Measurements from ENCODE around the gene KRT9. TPM values are rescaled to one million over a fixed set of nuclear protein-coding genes. Genes with fewer than 3 reads are reported as not detected.

The KRT9 gene
- total RNA-seq, 1 donor from 2014 or later = not detected

DNA sequence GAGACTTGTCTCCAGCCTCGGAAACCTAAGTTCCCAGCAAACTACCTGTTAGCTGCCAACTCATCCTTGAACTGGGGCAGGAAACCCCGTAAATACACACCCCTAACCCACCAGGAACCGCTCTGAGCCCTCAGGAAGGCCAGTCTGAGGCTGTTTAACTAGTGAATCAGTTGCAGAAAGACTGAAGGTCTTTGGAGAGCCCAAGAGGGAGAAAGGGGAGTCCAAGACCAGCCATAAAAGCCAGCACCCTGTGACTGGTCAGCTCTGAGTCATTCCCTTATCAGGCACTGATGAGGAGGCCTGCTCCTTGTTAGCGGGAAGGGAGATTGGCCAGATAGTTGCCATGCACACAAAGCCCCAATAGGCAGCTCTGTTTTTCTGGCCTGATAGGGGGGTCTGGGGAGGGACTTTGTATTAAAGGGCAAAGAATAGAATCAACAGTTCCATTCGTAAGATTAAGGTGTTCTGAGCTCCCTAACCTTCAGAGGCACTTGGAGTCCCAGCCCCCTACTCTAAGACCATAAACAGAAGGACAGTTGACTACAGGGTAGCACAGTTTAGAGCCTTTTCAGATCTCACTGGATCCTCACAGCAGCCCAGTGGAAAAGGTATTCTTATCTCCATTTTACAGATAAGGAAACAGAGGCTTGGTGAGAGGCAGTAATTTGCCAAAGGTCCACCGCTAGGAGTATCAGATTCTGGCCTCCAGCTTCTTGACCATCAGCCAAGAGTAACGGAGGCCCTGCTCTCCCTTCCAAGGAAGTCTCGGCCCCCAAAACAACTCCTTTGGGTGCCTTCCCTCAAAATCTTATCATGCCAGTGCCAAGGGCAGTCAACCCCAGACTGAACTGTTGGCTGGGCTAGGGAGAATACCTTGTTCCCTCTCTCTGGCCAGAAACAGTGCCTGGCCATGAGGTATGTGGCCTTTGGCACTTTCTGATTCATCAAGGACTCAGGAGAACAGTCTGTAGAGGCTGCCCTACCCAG lies 41.5 kb downstream of the KRT9 start:
- peak; percentile 78 for DNase-seq (ENCODE audit: low spot score)

DNA sequence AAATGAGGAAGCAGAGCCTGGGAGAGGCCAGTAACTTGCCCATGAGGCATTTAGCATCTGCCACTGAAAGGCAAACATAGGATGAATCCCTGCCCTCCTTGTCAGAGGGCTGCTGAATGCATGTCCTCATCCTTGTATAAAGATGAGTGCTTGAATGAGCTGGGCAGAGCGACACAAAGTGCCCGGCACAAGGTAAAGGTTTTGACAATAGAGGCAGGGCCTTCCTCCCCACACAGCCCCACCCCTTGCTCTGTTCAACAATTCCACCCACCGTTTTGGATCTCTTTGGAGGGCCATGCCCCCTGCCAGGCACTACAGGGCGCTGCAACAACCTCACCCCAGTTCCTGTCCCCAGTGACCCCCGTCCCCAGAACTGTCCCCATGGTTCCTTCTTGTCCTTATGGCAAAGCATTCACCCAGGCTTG lies 42.4 kb downstream of the KRT9 start:
- no peak for DNase-seq (ENCODE audit: low spot score)

DNA sequence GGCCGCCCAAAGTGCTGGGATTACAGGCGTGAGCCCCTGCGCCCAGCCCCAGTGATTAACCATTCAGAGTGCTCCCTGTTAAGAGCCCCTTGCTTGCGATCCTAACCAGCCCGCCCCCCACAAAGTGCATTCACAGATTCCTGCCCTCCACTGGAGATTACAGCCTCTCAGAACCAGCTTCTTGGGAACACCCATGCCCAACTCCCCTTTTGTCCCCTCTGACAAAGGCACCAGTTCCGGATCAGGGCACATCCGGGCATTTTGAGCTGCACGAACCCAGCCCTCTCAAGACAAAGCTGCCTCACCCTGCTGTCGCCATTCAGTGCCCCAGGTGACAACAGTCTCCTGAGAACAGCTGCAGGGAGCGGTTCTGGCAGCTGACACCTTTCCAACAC lies 42.9 kb downstream of the KRT9 start:
- no peak for DNase-seq (ENCODE audit: low spot score)

GRCh38 chr17:41527063-41528023 lies 44.5 kb downstream of the KRT9 start:
- peak; percentile 69 for DNase-seq (ENCODE audit: low spot score)

GRCh38 chr17:41524261-41524660 lies 47.6 kb downstream of the KRT9 start:
- no peak for DNase-seq (ENCODE audit: low spot score)

DNA sequence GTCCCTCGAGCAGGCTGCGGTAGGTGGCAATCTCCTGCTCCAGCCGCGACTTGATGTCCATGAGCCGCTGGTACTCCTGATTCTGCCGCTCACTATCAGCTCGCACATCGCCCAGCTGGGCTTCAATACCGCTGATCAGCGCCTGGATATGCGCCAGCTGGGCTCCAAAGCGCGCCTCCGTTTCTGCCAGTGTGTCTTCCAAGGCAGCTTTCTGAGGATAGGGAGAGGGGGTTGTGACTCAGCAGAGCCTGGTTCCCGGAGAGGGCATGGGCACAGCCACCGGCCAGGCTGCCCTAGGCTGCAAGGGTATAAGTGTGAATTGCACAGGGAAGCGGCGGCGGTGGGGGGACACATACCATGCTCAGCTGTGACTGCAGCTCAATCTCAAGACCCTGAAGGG lies 48.1 kb downstream of the KRT9 start:
- no peak for DNase-seq (ENCODE audit: low spot score)

DNA sequence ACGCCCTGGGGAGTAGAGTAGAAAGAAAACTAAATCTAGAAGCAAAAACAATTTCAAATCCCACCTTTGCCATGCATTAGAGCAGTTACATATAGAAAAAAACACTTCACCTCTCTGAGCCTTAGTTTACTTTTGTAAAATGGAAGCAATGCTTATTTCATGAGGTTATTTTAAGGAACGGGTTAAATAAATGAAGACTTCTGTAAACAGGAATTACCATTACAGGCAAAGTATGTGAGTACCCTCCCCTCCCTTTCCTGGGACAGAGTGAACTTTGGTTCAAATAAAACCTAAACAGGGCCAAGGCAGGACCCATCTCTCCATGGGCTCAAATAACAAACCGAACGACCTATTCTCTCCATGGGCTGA lies 48.6 kb downstream of the KRT9 start:
- DNase-seq (ENCODE audit: low spot score) = no peak

- DNase-seq (ENCODE audit: low spot score) = no peak
These were observed 49.3 kb downstream of the KRT9 start for GRCh38 chr17:41522301-41523224.

DNA sequence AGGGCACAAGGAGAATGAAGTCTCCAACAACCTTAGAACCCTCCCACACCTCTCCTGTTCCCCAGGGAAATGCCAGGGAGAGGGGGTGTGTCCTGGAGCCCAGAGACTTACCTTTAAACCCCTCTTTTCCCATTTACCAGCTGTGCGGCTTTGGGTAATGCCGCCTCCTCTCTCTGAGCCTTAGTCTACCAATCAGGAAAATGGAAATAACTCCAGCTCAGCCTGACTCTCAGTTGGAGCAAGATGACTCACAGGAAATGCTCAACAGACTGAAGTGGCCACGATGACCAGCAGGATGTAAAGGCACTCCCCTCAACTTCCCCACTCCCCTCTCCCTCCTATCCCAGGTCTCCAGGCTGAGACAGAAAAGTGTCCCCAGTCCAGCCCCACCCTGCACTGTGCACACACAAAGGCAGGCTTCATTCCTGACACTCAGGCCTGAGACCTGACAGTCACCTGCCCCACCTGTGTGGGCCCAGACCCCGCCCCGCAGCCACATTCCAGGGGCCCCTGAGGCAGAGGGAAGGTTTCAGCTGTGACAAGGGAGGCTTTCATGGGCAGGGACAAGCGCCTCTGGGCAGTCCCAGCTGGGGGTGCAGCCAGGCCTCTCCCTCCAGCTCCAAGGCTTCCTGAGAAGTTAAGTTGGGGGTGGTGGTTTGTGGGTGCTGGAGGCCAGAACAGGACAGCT lies 50.1 kb downstream of the KRT9 start:
- peak; percentile 86 for DNase-seq (ENCODE audit: low spot score)

DNA sequence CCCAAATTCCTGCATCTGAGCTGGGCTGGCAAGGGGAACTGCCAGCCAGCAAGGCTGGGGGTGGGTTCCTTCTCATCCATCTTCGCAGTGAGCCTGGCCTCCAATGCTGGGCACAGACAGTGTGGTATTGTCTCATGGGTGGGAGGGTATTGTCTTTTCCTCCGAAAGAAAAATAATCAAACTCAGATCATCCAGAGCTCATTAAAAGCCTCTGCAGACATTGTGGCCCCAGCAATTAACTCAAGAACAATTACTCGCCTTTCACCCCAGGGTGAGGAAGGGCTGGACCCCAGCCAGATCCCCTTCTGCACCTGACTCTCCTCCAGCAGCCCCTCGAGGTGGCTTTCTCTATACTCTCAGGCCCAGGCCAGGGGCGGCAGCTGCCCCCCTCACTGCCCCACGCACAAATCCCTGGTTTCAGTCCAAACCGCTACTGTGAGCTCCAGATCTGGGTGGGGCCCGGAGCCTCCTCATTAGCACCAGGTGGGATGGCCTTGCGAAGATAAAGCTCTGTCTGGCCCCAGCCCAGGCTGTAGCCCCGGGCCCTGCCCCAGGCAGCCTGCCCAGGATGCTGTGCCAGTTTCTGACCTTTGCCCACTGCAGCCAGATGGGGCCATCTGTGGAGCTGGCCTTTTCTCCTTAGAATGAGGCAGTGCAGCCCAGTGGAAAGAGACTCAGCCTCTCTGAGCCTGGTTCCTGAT lies 50.9 kb downstream of the KRT9 start:
- no peak for DNase-seq (ENCODE audit: low spot score)

DNA sequence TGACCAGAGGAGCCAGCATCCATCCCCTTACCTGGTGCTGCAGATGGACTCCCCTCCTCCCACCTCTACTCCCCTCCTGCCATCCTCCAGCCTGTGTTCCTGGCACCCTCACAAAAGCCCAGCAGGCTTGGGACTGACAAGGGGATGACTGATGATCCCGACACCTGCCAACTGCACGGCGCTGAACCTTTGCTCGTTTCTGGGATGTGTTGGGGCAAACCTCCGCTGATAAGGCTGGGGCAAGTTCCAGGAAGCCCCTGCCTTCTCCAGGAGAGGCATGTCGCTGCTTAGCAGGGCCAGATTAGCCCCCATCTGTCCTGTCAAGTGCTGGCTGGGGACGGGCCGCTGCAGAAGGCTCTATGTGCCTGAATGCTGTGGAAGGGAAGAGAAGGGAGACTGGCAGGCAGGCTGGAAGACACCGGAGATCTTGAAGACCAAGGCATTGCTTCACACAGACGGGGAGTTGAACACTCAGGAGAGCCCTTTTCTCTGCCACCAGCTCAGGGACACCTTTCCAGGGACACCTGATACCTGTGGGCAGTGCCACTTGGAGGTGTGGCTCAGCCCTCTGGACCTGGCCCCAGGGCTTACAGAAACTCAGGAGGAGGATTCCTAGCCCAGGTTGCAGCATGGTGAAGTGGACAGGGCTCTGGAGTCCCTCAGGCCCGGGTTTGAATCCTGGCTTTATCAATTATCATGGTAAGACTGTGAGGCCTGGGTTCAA lies 52.2 kb downstream of the KRT9 start:
- peak; percentile 74 for DNase-seq (ENCODE audit: low spot score)

- no peak for DNase-seq (ENCODE audit: low spot score)
These were observed 52.9 kb downstream of the KRT9 start, which contains the start of gene KRT15 for GRCh38 chr17:41518789-41519449. KRT15 (minus strand) TSS chr17:41518890; CDS start chr17:41518827, 63 bp downstream.

DNA sequence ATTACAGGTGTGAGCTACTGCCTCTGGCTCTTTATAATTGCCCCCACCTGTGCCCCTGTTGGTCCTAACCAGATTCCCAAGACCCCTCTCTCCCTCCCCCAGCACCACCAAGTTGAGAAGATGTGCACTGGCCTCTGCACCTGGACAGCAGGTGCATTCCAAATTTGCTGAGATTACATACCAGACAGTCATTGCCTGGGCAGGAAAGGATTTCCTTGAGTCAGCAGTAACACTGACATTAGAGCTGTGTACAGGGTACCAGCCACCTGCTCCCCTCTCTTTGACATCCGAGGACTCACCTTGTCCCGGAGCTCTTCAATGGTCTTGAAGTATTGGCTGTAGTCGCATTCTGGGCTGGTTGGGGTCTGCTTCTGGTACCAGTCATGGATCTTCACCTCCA lies 53.8 kb downstream of the KRT9 start:
- no peak for DNase-seq (ENCODE audit: low spot score)

GRCh38 chr17:41516830-41517283 lies 55.0 kb downstream of the KRT9 start:
- no peak for DNase-seq (ENCODE audit: low spot score)

GRCh38 chr17:41516147-41516829 lies 55.6 kb downstream of the KRT9 start:
- no peak for DNase-seq (ENCODE audit: low spot score)
